GM23338 (cell line): ENCODE data around the gene NCF4.

Source experiments
- CREB1 ChIP-seq: fragments of 250-450 bp; sonication (Bioruptor Pico); IDR thresholded peaks from 2 replicates; pipeline ENCODE4 v1.5.0; 2020; ENCODE audit warnings: low read depth, mild to moderate bottlenecking, moderate library complexity
- EZH2 ChIP-seq: fragments of 200-600 bp; sonication (generic); IDR thresholded peaks from one replicate; pipeline ENCODE4 v1.8.0; 2017; ENCODE audit warnings: antibody characterized with exemption, mild to moderate bottlenecking, low read depth; ENCODE audit not compliant: unreplicated experiment
- EZH2phosphoT487 ChIP-seq: fragments of 200-600 bp; sonication (generic); IDR thresholded peaks from one replicate; pipeline ENCODE4 v1.8.1; 2018; ENCODE audit warnings: antibody characterized with exemption; ENCODE audit not compliant: unreplicated experiment
- NANOG ChIP-seq: IDR thresholded peaks from 2 replicates; pipeline ENCODE4 v1.6.1; 2016; ENCODE audit warnings: antibody characterized with exemption, borderline replicate concordance
- POLR2AphosphoS5 ChIP-seq: IDR thresholded peaks from 2 replicates; pipeline ENCODE4 v1.6.1; 2016; ENCODE audit warnings: antibody characterized with exemption, low read depth
- STAT1 ChIP-seq: IDR thresholded peaks from one replicate; pipeline ENCODE4 v1.6.1; 2016; ENCODE audit warnings: antibody characterized with exemption; ENCODE audit not compliant: unreplicated experiment
- ZNF331 ChIP-seq: fragments of 250-450 bp; sonication (Bioruptor Pico); IDR thresholded peaks from 2 replicates; pipeline ENCODE4 v1.5.0; 2020; ENCODE audit warnings: low read depth, mild to moderate bottlenecking, moderate library complexity
- TF ChIP-seq, protein P1 (sequence below), 2 experiments: fragments of 200-600 bp in 1 of 2; sonication (generic) in 1 of 2; conservative IDR thresholded peaks; 2 replicates each; pipeline versions ENCODE4 v1.5.1 to v1.6.1; 2016 to 2017; ENCODE audit warnings: antibody characterized with exemption in 2 of 2, low read depth in 2 of 2, mild to moderate bottlenecking in 2 of 2, moderate library complexity in 1 of 2
- TF ChIP-seq, protein P2 (sequence below): IDR thresholded peaks from one replicate; pipeline ENCODE4 v1.6.1; 2018; ENCODE audit warnings: antibody characterized with exemption; ENCODE audit not compliant: unreplicated experiment
- TF ChIP-seq, protein P3 (sequence below): IDR thresholded peaks from 2 replicates; pipeline ENCODE4 v1.6.1; 2016; ENCODE audit warnings: antibody characterized with exemption

DNA sequence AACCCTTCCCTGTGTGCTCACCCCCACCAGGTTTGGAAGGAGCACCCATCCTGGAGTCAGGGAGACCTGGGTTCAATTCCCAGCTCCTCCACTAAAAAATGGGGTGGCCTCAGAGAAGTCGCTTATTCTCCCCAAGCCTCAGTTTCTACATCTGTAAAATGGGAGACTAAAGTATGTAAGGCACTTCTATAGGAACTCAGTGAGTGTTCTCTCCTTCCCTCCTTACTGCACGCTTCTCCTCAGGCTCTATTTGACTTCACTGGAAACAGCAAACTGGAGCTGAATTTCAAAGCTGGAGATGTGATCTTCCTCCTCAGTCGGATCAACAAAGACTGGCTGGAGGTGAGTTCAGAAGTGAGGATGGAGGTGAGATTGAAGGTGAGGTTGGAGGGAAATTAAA, 11.3 kb downstream of the NCF4 start:
- TF ChIP-seq, protein P1, sequence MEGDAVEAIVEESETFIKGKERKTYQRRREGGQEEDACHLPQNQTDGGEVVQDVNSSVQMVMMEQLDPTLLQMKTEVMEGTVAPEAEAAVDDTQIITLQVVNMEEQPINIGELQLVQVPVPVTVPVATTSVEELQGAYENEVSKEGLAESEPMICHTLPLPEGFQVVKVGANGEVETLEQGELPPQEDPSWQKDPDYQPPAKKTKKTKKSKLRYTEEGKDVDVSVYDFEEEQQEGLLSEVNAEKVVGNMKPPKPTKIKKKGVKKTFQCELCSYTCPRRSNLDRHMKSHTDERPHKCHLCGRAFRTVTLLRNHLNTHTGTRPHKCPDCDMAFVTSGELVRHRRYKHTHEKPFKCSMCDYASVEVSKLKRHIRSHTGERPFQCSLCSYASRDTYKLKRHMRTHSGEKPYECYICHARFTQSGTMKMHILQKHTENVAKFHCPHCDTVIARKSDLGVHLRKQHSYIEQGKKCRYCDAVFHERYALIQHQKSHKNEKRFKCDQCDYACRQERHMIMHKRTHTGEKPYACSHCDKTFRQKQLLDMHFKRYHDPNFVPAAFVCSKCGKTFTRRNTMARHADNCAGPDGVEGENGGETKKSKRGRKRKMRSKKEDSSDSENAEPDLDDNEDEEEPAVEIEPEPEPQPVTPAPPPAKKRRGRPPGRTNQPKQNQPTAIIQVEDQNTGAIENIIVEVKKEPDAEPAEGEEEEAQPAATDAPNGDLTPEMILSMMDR (conservative IDR thresholded peaks at IDR 0.05; ENCODE audit: low read depth in 2 of 2): no peak
- TF ChIP-seq EZH2phosphoT487: no peak
- TF ChIP-seq EZH2: no peak
- TF ChIP-seq POLR2AphosphoS5: no peak
- no peak for TF ChIP-seq NANOG
- TF ChIP-seq, protein P2, sequence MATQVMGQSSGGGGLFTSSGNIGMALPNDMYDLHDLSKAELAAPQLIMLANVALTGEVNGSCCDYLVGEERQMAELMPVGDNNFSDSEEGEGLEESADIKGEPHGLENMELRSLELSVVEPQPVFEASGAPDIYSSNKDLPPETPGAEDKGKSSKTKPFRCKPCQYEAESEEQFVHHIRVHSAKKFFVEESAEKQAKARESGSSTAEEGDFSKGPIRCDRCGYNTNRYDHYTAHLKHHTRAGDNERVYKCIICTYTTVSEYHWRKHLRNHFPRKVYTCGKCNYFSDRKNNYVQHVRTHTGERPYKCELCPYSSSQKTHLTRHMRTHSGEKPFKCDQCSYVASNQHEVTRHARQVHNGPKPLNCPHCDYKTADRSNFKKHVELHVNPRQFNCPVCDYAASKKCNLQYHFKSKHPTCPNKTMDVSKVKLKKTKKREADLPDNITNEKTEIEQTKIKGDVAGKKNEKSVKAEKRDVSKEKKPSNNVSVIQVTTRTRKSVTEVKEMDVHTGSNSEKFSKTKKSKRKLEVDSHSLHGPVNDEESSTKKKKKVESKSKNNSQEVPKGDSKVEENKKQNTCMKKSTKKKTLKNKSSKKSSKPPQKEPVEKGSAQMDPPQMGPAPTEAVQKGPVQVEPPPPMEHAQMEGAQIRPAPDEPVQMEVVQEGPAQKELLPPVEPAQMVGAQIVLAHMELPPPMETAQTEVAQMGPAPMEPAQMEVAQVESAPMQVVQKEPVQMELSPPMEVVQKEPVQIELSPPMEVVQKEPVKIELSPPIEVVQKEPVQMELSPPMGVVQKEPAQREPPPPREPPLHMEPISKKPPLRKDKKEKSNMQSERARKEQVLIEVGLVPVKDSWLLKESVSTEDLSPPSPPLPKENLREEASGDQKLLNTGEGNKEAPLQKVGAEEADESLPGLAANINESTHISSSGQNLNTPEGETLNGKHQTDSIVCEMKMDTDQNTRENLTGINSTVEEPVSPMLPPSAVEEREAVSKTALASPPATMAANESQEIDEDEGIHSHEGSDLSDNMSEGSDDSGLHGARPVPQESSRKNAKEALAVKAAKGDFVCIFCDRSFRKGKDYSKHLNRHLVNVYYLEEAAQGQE: no peak
- TF ChIP-seq STAT1: no peak
- no peak for TF ChIP-seq ZNF331 (CRISPR knock-in tag)
- TF ChIP-seq CREB1 (CRISPR knock-in tag): no peak
- TF ChIP-seq, protein P3, sequence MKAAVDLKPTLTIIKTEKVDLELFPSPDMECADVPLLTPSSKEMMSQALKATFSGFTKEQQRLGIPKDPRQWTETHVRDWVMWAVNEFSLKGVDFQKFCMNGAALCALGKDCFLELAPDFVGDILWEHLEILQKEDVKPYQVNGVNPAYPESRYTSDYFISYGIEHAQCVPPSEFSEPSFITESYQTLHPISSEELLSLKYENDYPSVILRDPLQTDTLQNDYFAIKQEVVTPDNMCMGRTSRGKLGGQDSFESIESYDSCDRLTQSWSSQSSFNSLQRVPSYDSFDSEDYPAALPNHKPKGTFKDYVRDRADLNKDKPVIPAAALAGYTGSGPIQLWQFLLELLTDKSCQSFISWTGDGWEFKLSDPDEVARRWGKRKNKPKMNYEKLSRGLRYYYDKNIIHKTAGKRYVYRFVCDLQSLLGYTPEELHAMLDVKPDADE: no peak
